ENCODE measurements around the gene WAC.
"Not testable (repeated sequence)": the region's sequence is repeated elsewhere in the genome, so short reads cannot be mapped to it uniquely, and the experiment has no call there.

The WAC gene

DNA sequence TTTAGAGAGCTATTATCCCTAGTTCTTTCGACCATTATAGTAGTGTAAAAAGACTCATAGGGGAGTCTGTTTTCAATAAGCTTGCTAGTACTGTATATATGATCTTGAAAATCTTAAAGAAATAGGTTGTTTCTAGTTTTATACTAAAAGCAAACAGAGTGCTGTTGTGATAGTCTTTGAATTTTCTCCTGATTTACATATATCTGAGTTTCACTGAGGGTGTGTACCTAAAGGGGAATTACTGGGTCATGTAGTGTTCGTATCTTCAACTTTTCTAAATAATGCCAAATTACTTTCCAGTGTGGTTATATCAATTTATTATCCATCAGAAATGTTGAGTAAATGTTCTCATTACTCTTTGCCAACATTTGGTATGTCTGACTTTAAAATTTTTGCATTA, 73.7 kb downstream of the WAC start:
- no peak for DNase-seq (ENCODE audit: low read depth, low spot score)

DNA sequence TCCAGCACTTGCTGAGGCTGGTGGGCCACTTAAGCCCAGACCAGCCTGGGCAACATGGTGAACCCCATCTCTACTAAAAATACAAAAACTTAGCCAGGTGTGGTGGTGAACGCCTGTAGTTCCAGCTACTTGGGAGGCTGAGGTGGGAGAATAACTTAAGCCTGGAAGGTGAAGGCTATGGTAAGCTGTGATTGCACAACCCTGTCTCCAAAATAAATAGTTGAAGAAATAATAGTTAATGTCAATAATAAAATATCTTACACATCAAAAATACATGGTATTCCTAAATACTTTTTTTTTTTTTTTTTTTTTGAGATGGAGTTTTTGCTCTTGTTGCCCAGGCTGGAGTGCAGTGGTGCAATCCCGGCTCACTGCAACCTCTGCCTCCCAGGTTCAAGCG, 76.7 kb downstream of the WAC start:
- not testable (repeated sequence) for DNase-seq (ENCODE audit: low read depth, low spot score)

DNA sequence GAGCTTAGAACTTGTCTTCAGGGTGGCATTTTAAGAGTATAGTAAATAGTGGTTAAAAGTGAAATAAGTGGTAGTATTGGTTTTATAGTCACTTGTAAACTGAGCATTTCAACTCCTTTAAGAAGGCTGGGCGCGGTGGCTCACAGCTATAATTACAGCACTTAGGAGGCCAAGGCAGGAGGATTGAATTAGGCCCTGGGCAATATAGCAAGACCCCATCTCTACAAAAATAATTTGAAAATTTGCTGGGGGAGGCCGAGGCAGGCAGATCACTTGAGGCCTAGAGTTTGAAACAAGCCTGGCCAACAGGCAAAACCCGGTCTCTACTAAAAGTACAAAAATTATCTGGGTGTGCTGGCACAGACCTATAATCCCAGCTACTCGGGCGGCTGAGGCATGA, 80.0 kb downstream of the WAC start:
- DNase-seq (ENCODE audit: low read depth, low spot score): no peak

DNA sequence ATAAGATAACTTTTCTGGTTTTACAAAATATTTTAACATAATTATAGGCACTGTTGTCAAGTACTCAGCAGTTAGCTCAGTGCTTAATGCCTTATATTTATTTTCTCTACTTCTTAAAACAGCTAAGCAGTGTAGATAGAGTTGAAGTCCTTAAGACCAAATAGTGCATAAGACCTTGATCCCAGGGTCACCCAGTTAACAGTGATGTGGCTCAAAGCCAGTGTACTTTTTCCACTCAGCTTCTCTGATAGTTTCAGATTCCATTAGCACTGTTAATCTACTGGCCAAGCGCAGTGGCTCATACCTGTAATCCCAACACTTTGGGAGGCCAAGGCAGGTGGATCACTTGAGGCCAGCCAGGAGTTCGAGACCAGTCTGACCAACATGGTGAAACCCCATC, 83.6 kb downstream of the WAC start:
- no peak for DNase-seq (ENCODE audit: low read depth, low spot score)

DNA sequence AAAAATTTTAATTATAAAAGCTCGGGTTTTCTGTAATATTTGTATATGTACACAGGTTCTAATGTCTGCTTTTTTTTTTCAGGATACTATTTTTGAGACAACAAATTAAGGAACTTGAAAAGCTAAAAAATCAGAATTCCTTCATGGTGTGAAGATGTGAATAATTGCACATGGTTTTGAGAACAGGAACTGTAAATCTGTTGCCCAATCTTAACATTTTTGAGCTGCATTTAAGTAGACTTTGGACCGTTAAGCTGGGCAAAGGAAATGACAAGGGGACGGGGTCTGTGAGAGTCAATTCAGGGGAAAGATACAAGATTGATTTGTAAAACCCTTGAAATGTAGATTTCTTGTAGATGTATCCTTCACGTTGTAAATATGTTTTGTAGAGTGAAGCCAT, 86.5 kb downstream of the WAC start:
- no peak for DNase-seq (ENCODE audit: low read depth, low spot score)

DNA sequence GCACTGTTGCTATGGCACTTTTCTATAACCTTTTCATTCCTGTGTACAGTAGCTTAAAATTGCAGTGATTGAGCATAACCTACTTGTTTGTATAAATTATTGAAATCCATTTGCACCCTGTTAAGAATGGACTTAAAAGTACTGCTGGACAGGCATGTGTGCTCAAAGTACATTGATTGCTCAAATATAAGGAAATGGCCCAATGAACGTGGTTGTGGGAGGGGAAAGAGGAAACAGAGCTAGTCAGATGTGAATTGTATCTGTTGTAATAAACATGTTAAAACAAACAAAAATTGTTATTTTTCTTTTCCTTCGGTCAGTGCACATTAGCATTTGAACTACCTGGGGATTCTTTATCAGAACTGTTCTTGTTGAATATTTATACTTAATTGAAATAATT, 87.3 kb downstream of the WAC start:
- no peak for DNase-seq (ENCODE audit: low read depth, low spot score)

DNA sequence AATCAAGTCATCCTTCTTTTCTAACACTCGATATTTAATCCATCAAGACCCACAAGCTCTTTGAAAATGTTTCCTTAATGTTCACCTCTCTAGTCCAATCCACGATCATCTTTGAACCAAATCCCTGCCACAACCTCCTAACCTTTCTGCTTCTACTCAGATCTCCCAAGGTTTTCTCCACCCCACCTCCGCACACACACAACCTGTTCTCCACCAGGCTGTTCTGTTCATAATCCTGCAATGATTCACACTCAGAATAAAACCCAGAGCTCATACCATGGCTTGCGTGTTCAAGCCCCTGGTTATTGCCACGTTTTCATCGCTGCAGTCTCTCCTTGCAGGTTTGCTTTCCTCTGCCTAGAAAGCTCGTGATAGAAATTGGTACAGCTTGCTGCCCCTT, 90.6 kb downstream of the WAC start:
- no peak for DNase-seq (ENCODE audit: low read depth, low spot score)

DNA sequence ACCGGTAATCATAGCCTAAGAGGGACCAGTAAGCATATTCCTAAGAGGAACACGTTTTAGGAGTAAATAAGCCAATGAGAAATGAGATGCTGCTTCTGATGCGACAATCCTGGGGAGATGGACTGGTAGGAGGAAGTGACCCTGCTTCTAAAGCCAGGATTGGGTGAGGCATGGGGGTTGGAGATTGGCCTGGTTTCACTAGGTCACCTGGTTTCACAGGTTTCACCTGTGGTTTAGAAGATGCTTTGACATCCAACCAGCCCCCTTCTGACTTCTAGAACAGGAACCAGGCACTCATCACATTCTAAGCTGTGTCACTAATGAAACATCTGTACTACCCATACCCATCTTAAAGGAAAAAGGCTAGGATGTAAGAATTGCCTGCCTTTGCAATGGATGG, 91.4 kb downstream of the WAC start:
- DNase-seq (ENCODE audit: low read depth, low spot score): no peak

DNA sequence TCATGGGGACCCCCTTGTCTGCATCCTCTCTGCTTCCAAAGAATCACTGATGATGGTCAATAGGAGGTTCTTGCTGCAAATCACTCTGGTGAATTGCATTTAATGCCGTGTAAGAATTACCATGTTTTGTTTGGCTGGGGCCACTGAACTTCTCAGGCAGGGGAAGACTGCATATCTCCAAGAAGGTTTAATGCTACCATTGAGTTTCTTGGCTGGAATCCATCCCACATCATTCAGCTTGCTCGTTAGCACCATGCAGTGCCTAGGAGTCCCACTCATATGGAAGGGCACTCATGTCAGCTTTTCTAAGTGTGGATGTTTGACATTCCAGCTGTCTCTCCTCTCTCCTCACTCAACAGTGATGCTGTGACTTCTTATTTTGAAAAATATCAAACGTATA, 94.2 kb downstream of the WAC start:
- peak; percentile 2 for DNase-seq (ENCODE audit: low read depth, low spot score)

DNA sequence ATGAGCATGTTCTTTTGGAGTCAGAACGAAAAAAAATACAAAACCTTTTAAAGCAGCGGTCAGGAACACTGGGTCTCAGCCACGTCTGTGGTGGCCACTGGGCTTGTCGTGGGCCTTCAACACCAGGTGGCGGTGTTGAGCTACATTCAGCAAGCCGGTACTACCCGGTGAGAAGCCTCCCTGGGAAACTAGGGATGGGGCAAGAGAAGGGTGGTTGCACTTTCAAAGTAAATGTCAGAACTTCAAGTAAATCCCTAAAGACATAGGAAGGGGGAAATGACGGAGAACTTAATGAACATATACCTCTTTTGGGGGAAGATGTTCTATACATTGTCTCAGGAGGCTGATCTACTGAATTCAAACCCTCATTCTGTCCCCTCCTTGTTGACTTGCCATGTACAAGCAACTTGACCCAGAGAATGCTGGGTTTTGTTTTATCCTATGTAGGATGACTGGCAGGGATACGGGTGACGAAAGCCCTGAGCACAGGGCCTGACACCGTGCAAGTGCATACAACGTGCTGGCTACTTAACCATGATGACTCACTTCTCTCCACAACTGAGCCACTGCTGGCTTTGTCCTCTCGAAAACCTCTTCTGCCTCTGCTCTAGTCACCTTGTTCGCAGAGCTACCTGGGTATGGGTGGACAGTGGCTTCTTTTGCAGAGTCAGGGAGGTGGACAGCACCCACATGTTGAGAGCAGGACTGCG, 95.4 kb downstream of the WAC start:
- peak; percentile 20 for DNase-seq (ENCODE audit: low read depth, low spot score)

DNA sequence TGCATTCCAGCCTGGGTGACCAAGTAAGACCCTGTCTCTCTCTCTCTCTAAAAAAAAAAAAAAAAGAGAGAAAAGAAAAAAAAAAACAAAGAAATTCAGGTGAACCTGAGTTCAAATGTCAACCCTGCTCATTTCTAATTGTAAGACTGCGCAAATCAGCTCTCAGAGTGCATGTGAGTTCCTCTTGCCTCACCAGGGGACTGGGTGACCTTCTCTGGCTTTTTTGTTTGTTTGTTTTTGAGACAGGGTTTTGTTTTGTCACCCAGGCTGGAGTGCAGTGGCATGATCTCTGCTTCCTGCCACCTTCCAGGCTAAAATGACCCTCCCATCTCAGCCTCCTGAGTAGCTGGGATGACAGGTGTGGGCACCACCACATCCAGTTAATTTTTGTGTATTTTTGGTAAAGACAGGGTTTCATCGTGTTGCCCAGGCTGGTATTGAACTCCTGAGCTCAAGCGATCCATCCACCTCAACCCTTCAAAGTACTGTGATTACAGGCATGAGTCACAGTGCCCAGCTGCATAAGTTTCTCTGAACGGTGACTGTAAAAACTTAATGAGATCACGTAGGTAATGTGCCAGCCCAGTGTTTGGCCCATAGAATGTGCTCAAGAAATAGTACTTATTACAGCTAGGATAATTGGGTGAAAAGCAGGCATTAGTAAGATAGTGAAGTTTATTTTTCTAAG, 99.1 kb downstream of the WAC start:
- no peak for DNase-seq (ENCODE audit: low read depth, low spot score)

DNA sequence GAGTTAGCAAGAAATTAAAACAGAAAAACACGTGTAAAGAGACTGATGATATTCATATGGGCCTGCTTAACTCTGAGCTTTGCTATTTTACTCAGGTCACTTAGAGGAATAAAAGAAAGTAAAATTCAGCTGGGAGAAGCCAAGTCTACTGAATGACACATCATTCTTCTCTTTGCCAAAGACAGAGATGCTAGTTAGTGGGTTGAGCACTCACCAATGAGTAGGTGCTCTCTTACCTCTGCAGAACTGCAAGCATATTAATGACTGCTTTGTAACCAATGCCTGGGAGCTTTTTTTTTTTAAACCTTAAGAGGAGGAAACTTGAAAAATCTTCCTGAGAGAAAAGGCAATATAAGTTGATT, 99.6 kb downstream of the WAC start:
- no peak for DNase-seq (ENCODE audit: low read depth, low spot score)

DNA sequence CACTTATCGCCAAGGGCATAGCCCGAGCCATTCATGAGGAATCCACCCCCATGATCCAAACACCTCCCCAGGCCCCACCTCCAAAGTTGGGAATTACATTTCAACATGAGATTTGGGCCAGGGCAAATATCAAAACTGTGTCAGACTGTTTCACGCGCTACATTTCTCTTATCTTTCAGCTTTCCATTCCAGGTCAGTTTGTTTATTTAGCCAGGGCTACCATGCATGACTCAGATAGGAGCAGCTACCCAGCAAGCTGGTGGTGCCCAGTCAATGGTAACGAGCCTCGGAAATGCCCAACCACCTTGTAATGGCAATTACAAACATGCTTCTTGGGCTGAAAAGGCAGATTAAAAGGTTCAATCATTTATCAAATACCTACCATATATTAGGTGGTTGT, 100.8 kb downstream of the WAC start:
- no peak for DNase-seq (ENCODE audit: low read depth, low spot score)

DNA sequence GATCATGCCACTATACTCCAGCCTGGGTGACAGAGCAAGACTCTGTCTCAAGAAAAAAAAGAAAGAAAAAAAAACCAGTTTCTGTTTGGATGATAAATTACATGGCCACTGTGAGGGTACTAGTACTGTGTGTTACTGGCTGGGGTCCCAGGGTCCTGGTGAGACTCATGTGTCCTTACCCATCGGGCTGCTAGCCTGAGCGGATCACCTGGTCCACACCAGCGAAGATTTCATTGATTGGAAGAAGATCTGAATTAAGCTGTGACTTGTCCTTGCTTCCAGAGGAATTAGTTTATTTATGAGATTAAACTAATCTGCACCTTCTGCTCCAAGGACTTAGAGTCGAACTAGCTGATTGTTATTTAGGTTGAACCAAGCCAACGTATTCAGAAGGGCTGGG, 104.4 kb downstream of the WAC start:
- no peak for DNase-seq (ENCODE audit: low read depth, low spot score)

DNA sequence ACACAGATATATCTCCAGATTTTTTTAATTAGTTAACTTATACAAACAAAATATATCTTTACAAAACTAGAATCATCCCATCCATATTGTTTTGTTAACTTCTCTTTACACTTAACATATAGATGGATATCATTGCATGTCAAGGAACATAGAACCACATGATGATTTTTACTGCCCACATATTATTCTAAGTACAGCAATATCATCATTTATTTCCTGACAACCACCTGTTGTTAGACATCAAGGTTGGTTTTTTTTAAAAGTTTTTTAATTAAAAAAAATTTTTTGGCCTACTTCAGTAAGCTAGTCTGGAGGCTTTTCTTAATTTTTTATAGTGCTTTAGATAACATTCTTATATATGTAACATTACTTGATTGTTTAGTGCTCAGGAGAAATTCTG, 105.5 kb downstream of the WAC start:
- DNase-seq (ENCODE audit: low read depth, low spot score): no peak

DNA sequence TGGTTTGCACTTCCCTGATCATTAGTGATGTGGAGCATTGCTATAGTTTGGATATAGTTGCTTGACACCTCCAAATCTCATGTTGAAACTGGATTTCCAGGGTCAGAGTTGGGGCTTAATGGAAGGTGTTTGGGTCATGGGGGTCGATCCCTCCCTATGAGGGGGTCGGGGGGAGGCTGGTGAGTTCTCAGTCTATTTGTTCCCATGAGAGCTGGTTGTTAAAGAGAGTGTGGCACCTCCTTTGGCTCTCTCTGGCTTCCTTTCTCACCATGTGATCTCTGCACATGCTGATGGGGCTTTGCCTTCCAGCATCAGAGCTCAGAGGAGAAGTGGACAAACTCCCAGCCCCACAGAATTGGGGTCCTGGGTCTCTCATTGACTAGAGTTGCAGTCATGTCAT, 107.6 kb downstream of the WAC start:
- no peak for DNase-seq (ENCODE audit: low read depth, low spot score)

DNA sequence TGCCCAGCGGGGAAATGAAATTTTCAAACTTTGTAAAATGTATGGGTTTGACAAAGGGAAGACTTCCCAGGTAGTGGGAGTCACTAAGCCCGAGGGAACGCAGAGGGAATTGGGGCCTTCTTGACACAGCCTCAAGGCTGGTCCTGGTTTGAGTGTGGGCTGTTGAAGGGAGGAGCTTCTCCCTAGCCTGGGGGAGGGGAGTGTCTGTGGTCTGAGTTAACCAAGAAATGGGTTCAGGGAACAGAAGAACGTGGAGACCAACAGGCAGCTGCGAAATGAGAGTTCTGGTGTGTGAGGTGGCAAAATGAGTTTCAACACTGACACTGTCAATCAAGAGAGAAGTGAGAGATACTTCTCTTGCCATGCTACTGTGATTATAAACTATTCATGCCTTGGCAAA, 111.7 kb downstream of the WAC start:
- no peak for DNase-seq (ENCODE audit: low read depth, low spot score)

DNA sequence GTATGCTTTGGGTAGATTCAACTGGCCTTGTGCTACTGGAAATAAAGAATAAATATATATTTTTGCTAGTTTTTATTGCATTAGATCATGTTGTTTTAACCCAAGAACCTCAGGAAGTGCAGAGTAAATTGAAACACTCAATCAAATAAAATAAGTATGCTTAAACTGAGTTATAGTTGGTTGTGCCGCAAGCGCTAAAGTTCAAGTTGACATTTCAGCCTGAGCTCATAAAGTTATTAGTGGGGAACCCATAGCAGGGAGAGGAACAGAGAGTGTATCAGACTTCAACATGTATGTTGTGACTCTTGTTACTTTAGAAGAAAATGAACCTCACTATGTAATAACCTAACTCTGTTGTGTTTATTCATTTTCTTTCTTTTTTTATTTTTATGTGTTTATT, 119.2 kb downstream of the WAC start:
- DNase-seq (ENCODE audit: low read depth, low spot score): no peak

DNA sequence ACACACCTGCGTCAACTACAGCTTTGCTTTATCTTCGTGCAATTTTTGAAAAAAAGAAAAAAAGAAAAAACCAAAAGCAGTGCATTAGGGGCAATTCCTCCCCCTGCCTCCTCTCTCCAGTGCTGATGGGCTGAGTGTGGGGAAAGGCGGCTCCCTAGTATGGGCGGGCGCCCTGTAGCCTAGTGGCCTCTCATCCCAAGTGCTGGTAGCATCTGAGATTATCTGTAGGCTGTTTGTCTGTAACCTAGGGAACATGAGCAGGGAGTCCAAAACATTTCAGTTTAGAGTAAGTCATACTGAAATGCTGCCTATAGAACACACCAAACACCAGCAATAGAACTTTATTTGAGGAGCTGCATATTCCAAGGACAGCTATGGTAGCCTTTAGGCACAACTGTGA, 119.8 kb downstream of the WAC start:
- no peak for DNase-seq (ENCODE audit: low read depth, low spot score)

DNA sequence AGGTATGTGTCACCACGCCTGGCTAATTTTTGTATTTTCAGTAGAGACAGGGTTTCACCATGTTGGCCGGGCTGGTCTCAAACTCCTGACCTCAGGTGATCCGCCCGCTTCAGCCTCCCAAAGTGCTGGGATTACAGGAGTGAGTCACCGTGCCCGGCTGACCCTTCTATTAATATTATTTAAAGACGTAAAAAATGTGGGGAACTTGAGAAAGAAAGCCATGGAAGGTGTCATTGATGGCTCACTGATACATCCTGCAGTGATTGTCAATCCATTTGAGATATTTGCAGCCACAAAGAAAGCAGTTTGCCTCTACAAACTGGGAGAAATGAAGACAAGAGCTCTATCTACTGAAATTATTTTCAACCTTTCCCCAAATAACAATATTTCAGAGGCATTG, 125.9 kb downstream of the WAC start:
- DNase-seq (ENCODE audit: low read depth, low spot score): not testable (repeated sequence)

DNA sequence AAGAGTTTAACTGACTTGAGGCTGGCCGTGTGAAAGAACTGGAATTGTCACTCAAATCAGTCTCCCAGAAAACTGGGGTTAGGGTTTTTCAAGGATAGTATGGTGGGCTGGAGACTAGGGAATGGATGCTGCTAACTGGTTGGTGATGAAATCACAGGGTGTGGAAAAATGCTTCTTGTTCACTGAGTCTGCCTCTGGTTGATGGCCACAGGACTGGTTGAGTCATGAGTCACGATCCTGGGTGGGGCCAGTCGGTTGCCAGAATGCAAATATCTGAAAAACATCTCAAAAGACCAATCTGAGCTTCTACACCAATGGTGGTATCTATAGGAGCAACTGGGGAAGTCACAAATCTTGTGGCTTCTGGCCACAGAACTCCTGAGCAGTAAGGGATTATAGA, 128.1 kb downstream of the WAC start:
- DNase-seq (ENCODE audit: low read depth, low spot score): no peak

DNA sequence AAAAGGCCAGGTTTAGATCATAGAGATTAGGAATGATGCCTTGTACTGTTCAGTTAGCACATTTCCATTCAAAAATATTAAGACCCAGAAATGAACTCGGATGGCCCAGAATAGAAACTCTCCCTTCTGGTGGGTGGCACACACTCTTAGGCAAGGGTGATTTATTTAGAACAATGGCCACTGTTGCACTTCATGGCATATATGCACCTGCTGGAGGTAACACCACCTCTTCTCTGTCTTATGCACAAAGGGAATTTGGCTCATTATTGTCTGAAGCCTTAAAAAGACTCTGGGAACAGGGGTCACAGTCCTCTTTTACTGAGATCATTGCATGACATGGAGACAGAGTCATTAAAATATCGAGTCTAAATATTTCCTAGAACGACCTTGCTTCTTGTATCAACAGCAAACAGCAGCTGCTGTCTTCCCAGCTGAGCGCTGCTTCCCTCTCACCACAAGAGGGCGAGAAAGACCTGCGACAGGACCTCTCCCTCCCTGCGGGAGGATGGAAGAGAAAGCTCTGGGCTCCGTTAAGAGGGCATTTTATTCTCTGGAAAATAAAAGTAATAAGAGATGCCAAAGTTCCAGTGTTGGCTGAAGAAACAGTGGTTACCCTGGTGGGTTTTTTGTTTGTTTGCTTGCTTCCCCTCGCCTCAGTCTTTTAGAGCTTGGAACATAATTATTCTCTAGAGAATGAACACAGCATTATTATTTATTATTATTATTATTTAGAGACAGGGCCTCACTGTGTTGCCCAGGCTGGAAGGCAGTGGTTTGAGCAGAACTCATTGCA, 130.9 kb downstream of the WAC start:
- DNase-seq (ENCODE audit: low read depth, low spot score): peak; percentile 69

DNA sequence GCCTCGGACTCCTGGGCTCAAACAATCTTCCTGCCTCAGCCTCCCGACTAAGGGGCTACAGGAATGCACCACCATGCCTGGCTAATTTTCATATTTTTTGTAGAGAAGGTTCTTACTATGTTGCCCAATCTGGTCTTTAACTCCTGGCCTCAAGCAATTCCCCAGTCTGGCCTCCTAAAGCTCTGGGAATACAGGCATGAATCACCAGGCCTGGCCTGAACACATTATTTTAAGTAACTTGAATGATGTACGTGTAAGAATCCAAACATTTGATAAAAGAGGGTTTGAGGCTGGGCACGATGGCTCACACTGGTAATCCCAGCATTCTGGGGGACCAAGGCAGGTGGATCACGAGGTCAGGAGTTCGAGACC, 131.4 kb downstream of the WAC start:
- no peak for DNase-seq (ENCODE audit: low read depth, low spot score)
